Right lung (tissue), 5 donors: ENCODE measurements around the gene KCNH1. TPM values are rescaled to one million over a fixed set of nuclear protein-coding genes. Genes with fewer than 3 reads are reported as not detected.

Experiments used
- DNase-seq, 2 donors: peaks; one replicate each; pipeline ENCODE4 v3.0.0-alpha.2; 2013
- polyA plus RNA-seq, 5 donors: library from polyadenylated mRNA; unstranded; fragments of 120-200 nt; gene quantifications; one replicate each; pipeline versions ENCODE4 v1.2.1 to v1.2.3, GENCODE V29; 2013; ENCODE audit warnings: inconsistent platforms in 1 of 5, low replicate concordance in 1 of 5; ENCODE audit not compliant: insufficient read length in 5 of 5, insufficient read depth in 1 of 5

The KCNH1 gene
- polyA plus RNA-seq, 5 donors = 0.07 to 0.59 (median 0.18) TPM

- no peak for DNase-seq
These were observed 255.4 kb downstream of the KCNH1 start for GRCh38 chr1:210878564-210878963.

GRCh38 chr1:210876275-210876674, 257.7 kb downstream of the KCNH1 start:
- DNase-seq = no peak

DNA sequence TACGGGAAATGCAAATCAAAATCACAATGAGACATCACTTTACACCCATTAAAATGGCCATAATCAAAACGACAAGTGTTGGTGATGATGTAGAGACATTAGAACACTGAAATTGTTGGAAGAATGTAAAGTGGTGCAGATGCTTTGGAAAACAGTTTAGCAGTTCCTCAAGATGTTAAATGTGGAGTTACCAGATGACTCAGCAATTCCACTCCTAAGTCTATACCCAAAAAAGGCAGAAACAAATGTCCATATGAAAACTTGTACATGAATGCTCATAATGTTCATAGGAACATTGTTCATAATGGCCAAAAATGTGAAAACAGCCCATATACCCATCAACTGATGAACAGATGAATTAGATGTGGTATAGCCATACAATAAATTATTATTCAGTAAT, 267.4 kb downstream of the KCNH1 start:
- DNase-seq = no peak

- DNase-seq = no peak
These were observed 276.2 kb downstream of the KCNH1 start for GRCh38 chr1:210857705-210858104.

- no peak for DNase-seq
These were observed 276.7 kb downstream of the KCNH1 start for GRCh38 chr1:210857146-210857663.

DNA sequence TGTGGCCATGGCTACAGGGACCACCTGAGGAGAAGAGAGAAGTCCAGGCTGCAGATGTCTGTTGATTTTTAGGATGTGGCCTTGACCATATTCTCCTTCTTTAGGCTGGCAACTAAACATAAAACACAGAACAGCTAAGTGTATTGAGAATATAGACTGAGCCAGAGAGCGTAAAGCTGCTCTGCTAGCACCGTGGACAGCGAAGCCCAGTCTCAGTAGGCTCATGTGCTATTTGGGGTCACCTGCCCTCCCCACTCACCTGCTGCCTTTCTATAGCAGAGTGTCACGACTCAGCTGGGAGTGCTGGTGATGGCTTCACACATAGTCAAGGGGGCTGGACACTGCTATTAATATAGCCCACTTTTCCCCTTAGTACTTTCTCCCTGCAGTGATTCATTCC, 278.5 kb downstream of the KCNH1 start:
- no peak for DNase-seq

DNA sequence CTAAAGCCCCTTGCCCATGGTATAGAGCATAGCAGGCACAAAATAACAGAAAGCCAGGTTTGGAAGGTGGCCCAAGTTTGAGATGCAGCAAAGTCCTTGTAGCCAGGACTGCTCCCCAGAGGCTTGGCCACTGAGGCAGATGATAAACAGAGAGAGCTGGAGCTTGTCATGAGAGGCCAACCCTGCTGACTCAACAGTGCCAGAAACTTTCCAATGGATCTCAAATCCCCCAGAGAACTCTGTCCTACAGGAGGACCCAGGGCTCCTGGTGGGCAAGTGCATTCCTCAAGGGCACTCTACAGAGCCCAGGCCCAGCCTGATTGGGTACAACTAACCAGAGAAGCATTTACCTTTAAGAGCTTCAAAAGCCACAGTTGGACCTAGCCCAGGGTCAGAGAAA, 280.7 kb downstream of the KCNH1 start:
- DNase-seq = no peak

DNA sequence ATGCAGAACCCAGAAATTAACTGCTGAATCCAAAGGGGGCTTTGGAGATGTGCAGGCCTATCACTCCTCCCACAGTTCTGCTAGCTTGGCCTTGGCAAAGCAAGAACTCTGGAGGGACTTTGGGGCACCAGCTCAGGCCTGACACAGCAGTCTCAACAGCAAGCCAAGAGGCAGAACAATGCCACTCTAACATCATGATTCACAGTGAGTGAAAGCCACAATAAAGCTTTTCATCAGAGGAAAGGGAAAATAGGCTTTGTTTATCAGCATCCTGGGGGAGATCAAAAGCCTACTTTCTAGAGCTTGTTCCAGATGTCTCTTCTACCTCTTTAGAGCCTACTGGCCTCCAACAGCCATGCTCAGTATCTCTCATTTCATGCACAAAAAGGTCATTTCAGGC, 283.4 kb downstream of the KCNH1 start:
- DNase-seq = no peak

- no peak for DNase-seq
These were observed 285.5 kb downstream of the KCNH1 start for GRCh38 chr1:210848474-210848873.

GRCh38 chr1:210841926-210842625, 291.9 kb downstream of the KCNH1 start:
- no peak for DNase-seq

DNA sequence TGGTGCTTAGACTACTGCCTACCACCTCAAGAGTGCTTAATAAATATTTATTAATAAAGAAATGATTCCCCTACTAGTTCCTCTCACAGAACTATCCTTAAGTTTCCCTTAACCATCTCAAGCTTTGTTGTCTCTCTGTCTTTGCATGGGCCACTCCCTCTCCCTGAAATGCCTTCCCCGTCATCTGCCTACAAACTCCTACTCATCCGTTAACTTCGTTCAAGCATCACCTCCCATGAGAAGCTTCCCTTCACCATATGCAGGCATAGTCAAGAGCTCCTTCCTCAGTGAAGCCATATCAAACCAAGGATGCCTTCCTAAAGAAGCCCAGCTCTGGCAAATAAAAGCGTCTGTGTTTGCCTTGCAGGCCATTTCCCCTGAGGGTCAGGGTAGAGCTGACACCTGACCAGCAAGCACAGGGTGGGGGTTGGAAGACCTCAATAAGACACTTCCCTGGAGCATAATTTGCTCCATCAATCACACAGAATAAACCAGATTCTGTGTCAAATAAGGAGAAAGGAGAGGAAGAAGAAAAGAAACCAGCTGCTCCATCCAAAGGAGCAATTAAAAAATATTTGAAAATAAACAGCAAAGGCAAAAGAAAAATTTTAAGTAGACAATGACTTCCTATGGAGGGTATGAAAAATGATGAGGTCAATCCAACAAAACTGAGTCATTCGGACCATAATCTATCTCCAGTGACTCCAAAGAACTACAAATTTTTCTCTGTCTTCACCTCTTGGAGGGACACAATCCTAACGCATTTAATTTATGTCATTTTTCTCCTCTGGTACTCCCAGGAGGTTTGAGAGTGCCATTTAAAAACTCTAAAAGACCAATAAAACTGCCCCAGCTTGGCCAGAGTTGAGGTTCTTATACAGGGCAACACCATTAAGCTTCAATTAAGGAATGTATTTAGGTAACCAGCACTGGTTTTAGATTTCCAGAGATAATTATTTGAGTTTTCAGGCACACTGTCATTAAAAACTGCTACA, 303.6 kb downstream of the KCNH1 start:
- no peak for DNase-seq

- DNase-seq = no peak
These were observed 304.9 kb downstream of the KCNH1 start for GRCh38 chr1:210828996-210829596.

GRCh38 chr1:210827481-210827880, 306.5 kb downstream of the KCNH1 start:
- no peak for DNase-seq

GRCh38 chr1:210826686-210827085, 307.3 kb downstream of the KCNH1 start:
- no peak for DNase-seq

GRCh38 chr1:210822932-210823331, 311.0 kb downstream of the KCNH1 start:
- no peak for DNase-seq

- DNase-seq = no peak
These were observed 311.7 kb downstream of the KCNH1 start for GRCh38 chr1:210822241-210822640.

- no peak for DNase-seq
These were observed 312.3 kb downstream of the KCNH1 start for GRCh38 chr1:210821615-210822014.

DNA sequence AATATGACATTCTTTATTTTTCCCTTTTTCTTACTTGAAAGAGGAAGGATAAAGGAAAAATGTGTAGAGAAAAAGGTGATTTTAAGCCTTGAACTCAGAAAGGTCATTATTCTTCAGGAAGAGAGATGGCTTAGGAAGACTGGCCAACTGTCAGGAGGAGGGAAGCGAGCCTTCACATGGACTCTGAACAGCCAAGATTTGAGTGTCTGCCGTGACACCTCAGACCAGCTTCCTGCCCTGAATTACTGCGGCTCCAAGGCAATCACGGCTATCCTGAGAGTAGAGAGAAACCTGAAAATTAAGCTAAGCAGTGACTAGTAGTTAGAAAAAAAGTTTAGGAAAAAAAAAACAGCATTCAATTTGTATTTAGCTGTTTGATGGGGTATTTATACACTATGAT, 314.7 kb downstream of the KCNH1 start:
- no peak for DNase-seq

DNA sequence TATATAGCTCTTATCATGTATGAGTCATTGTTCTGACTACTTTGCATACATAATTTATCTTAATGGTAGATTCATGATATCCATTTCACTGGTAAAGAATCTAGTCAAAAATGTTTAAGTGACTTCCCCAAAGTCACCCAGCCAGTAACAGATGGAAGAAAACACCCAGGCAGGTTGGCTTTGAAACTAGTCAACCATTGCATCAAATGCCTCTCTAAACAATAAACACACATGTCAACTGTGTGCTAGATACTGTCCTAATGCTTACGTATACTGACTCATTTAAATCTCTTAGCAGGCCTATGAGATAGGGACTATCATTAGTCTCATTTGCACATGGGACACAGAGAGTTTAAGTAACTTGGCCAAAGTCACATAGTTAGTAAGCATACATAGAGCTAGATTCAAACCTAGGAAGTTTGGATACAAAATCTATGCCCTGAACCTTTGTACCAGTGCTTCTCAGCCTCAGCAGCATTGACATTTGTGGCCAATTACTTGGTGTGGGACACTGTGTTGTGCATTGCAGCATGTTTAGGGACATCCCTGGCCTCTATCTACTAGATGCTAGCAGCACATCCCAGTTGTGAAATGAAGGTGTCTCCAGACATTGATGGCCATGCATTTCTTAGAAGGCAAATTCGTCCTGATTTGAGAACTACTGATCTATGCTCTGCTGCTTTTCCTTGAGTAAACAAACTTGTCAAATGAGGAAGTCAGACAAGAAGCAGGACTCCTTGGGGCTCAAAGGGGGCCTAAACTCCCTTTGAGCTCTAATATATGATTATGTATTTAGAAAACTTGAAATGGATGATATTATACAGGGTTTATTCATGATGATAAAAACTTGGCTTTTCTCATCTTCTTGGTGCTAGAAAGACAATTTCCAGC, 316.3 kb downstream of the KCNH1 start:
- DNase-seq = no peak

- DNase-seq = no peak
These were observed 318.1 kb downstream of the KCNH1 start for GRCh38 chr1:210815641-210816550.
